Skeletal muscle satellite cell (primary cell): ENCODE measurements around the gene ERF.
"Not testable (repeated sequence)": the region's sequence is repeated elsewhere in the genome, so short reads cannot be mapped to it uniquely, and the experiment has no call there.

Experiments
- H3K27me3 ChIP-seq: 2 replicates; pipeline ENCODE4 v1.7.0; 2013; ENCODE audit warnings: low read length; ENCODE audit not compliant: control insufficient read depth, insufficient read depth
- H3K36me3 ChIP-seq: 2 replicates; pipeline ENCODE4 v1.7.0; 2013; ENCODE audit warnings: mild to moderate bottlenecking, control low read depth, low read length; ENCODE audit not compliant: insufficient read depth
- H3K4me1 ChIP-seq: 2 replicates; pipeline ENCODE4 v1.7.0; 2013; ENCODE audit warnings: low read length; ENCODE audit not compliant: control insufficient read depth, insufficient read depth
- H3K4me2 ChIP-seq: 2 replicates; pipeline ENCODE4 v1.7.0; 2013; ENCODE audit warnings: mild to moderate bottlenecking, low read length
- H3K4me3 ChIP-seq: 2 replicates; pipeline ENCODE4 v1.7.0; 2013; ENCODE audit warnings: low read length
- H3K9ac ChIP-seq: 2 replicates; pipeline ENCODE4 v1.7.0; 2013; ENCODE audit warnings: mild to moderate bottlenecking, low read depth, low read length, moderate library complexity
- H3K9me3 ChIP-seq: replicated peaks from 2 replicates; pipeline ENCODE4 v1.7.0; 2013; ENCODE audit warnings: mild to moderate bottlenecking, control low read depth, low read length

Gene ERF

GRCh38 chr19:42257842-42258241, 2.9 kb upstream of the ERF start:
- not testable (repeated sequence) for H3K9me3 ChIP-seq, H3K4me3 ChIP-seq, H3K9ac ChIP-seq, H3K4me2 ChIP-seq, H3K36me3 ChIP-seq, H3K27me3 ChIP-seq
- H3K4me1 ChIP-seq, result peaks cover 17% of the 10 kb centered on the region

DNA sequence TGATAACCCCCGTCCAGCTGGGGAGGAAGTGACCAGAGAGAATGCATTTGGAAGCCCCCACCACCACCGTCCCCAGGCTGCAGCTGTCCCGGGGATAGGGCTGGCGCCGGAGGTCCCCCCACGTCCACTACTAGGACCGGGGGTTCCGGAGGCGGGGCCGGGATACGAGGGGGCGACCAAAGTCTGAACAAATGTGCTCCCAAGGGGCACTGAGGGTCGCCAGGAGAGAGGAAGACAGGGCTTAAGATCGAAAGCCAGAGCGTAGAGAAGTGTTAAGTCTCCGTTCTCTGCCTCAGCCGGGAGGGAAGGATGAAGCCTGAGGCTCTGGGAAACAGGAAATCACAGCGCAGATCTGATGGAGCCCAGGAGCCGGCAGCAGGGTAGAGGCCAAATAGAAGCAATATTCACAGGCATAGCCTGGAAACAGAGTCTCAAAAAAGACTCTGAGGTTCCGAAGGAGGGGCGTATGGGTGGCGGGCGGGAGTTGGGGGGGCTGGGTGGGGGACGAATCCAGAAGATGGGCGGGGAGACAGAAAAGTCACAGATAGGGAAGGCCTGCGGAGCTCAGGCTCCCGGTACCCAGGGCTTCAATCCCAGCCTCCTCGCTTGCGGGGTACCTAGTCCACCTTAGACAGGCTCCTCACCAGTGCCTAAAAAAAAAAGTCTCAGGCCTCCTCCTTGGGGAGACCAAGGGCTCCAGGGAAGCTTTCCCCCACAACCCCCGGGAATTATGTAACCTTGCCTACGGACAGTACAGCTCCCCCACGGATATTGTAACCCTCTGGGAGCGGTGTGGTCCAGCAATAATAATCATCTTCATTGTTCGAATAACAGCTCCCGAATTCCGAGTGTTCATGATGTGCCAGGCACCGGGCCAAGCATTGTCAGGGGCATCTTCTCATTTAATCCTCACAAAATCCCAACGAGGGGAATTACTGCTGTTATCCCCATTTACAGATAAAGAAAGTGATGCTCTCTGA, 1.1 kb upstream of the ERF start:
- H3K4me1 ChIP-seq, result peaks cover 33% of the 10 kb centered on the region
- peak overlapping the region; percentile 82 for H3K9ac ChIP-seq
- no peaks in the 10 kb centered on the region for H3K9me3 ChIP-seq
- peak overlapping the region; percentile 75 for H3K4me3 ChIP-seq
- H3K36me3 ChIP-seq, result no peaks in the 10 kb centered on the region
- no peaks in the 10 kb centered on the region for H3K27me3 ChIP-seq
- peak overlapping the region; percentile 97 for H3K4me2 ChIP-seq

- H3K9me3 ChIP-seq, result no peaks in the 10 kb centered on the region
- peaks cover 46% of the 10 kb centered on the region for H3K4me1 ChIP-seq
- peaks cover 14% of the 10 kb centered on the region for H3K36me3 ChIP-seq
Measured at GRCh38 chr19:42254089-42254849, 659 bp downstream of the ERF start.

DNA sequence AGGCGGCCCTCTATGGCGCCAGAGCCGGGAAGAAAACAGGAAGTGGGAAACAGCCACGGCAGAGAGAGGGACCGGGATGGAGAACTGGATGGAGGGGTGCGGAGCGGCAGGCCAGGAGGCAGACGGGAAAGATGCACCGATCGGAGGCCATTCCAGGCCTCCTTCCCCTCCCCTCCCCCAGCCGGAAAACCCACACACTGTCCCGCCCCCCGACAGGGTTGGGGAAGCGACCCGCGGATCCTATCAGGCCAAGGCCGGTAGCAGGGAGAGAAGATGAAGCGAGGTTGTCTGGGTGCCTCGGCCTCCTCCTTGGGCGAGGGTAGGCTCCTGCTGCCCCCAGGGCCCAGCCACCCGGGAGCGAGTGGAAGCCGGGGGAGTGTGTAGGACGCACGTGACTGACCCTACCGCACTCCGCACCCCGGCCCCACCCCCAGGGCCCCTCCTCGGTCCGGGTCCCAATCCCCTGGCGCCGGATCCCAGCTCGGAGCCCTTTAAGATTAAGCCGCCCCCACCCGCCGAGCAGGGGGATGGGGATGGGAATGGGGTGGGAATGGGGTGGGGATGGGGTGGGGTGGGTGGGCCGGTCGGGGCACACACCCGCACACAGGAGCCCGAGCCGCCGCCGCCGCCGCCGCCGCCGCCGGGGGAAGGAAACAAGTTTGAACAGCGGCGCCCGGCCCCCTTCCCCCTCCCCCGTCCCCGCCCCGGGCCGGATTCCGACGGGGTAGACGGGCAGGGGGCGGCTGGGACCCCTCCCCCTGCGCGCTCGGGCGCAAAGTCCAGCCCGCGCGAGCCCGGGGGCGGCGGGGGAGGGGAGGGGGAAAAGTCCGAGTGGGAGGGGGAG, 1.5 kb downstream of the ERF start:
- H3K4me1 ChIP-seq, result peaks cover 46% of the 10 kb centered on the region
- H3K4me3 ChIP-seq, result peak overlapping the region; percentile 99
- no peaks in the 10 kb centered on the region for H3K27me3 ChIP-seq
- H3K9me3 ChIP-seq, result no peaks in the 10 kb centered on the region
- peaks cover 14% of the 10 kb centered on the region for H3K36me3 ChIP-seq
- H3K4me2 ChIP-seq, result peak overlapping the region; percentile 95
- H3K9ac ChIP-seq, result peak overlapping the region; percentile 98

More at GRCh38 chr19:42254089-42254849, 659 bp downstream of the ERF start:
- Histone ChIP-seq H3K27me3 (no peaks in the 10 kb centered on the region), H3K4me3 (peak overlapping the region; percentile 99), H3K4me2 (peak overlapping the region; percentile 79), H3K9ac (peak overlapping the region; percentile 98)

DNA sequence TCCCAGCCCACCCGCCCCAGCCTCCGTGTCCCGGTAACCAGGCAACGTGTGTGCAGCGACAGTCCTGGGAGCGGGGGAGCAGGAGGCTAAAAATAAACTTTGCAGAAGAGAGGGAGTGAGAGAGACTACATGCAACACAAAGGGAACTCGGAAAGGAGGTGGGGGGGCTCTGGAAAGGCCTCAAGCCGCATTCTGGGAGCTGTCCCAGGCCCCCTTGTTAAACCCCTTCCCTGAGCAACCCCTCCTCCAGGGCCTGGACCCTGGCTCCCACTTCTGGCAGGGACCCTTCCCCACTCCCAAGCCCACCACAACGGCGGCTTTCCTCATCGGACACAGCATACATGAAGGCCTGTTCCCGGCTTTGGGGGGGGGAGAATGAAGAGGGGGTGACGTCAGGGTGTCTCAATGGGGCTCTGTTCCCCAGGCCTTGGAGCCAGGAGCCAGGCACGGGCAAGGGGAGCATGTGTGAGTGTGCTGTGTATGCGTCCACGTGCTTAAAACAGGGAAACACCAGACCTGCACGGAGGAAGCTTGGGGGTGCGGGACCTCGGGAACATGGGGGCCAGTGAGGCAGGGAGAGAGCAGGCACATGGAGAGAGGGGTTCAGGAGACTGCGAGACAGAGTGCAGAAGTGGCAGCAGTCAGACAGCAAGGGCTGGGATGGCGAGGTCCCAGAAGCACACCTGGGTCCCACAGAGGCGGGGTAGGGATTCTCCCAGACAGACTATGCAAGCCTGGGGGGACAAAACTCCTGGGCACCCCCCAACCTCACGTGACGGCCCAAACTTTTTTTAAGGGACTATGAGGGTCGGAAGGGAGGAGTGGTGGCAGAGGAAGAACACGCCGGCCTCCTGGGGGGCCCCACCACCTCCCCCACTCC, 2.3 kb downstream of the ERF start:
- Histone ChIP-seq H3K4me3 (peak overlapping the region; percentile 95), H3K4me2 (peak overlapping the region; percentile 95), H3K9me3 (no peaks in the 10 kb centered on the region), H3K36me3 (peaks cover 14% of the 10 kb centered on the region), H3K9ac (peak overlapping the region; percentile 82), H3K4me1 (peaks cover 46% of the 10 kb centered on the region), H3K27me3 (no peaks in the 10 kb centered on the region)

GRCh38 chr19:42251572-42252358, 3.2 kb downstream of the ERF start:
- Histone ChIP-seq H3K9me3 (no peaks in the 10 kb centered on the region), H3K4me2 (peak overlapping the region; percentile 95), H3K4me1 (peaks cover 45% of the 10 kb centered on the region), H3K4me3 (peak overlapping the region; percentile 95), H3K36me3 (peaks cover 19% of the 10 kb centered on the region), H3K9ac (peak overlapping the region; percentile 82), H3K27me3 (no peaks in the 10 kb centered on the region)

GRCh38 chr19:42250666-42251531, 4.0 kb downstream of the ERF start:
- H3K36me3 ChIP-seq, result peaks cover 24% of the 10 kb centered on the region
- H3K27me3 ChIP-seq, result no peaks in the 10 kb centered on the region
- peaks cover 46% of the 10 kb centered on the region for H3K4me1 ChIP-seq
- peak overlapping the region; percentile 95 for H3K4me3 ChIP-seq
- no peaks in the 10 kb centered on the region for H3K9me3 ChIP-seq
- peak overlapping the region; percentile 95 for H3K4me2 ChIP-seq
- peak overlapping the region; percentile 63 for H3K9ac ChIP-seq

DNA sequence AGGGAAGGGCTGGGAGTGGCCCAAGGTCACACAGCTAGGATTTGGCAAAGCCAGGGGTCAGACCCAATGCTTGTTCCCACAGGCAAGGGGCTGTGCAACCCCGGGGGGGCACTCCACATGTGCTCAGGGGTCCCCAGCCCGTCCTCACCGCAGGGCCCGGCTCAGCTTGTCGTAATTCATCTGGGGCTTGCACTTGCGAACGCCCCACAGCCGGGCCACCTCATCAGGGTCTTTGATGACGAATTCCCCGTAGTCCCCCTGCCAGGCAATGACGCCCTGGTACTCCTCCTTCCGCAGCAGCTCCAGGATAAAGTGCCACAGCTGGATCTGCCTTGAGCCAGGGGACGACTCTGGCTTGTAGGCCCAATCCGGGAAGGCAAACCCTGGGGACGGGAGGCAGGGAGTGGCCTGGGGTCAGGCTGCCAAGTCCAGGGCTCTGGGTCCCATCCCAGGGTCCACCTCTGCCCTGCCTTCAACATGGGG, 4.7 kb downstream of the ERF start:
- H3K4me1 ChIP-seq, result peaks cover 42% of the 10 kb centered on the region
- H3K4me3 ChIP-seq, result peak overlapping the region; percentile 63
- peaks cover 24% of the 10 kb centered on the region for H3K36me3 ChIP-seq
- no peaks in the 10 kb centered on the region for H3K27me3 ChIP-seq
- H3K4me2 ChIP-seq, result peak overlapping the region; percentile 85
- H3K9ac ChIP-seq, result peak overlapping the region; percentile 63
- no peaks in the 10 kb centered on the region for H3K9me3 ChIP-seq

GRCh38 chr19:42249769-42250168, 5.2 kb downstream of the ERF start:
- Histone ChIP-seq H3K27me3 (no peaks in the 10 kb centered on the region), H3K9me3 (no peaks in the 10 kb centered on the region), H3K4me2 (no peak overlapping the region), H3K4me1 (peaks cover 47% of the 10 kb centered on the region), H3K4me3 (no peak overlapping the region), H3K36me3 (peaks cover 24% of the 10 kb centered on the region), H3K9ac (no peak overlapping the region)
